Heart left ventricle (tissue), 16 donors: ENCODE measurements around the gene NGLY1. TPM values are rescaled to one million over a fixed set of nuclear protein-coding genes. Genes with fewer than 3 reads are reported as not detected.

Experiments
- ATAC-seq, 4 donors: fragments of 200-7000 bp; cut with Tn5 transposase; one replicate each; pipeline ENCODE4 v1.9.1; 2020 to 2022; ENCODE audit warnings: moderate library complexity in 4 of 4, mild to moderate bottlenecking in 3 of 4, moderate number of reproducible peaks in 1 of 4
- DNase-seq, 5 donors: peaks; one replicate each; pipeline ENCODE4 v3.0.0-alpha.2; 2020
- H3K27ac ChIP-seq, 12 donors: fragments of 200-600 bp; sonication (generic) in 4 of 12; one replicate each; pipeline versions ENCODE4 v1.5.0 to v1.8.0; 2016 to 2022; ENCODE audit warnings: mild to moderate bottlenecking in 2 of 12
- H3K27me3 ChIP-seq, 9 donors: fragments of 200-600 bp; sonication (generic) in 2 of 9; one replicate each; pipeline versions ENCODE4 v1.5.1 to v1.8.0; 2016 to 2022; ENCODE audit warnings: mild to moderate bottlenecking in 3 of 9
- H3K36me3 ChIP-seq, 9 donors: fragments of 200-600 bp; sonication (generic) in 2 of 9; one replicate each; pipeline versions ENCODE4 v1.5.0 to v1.8.0; 2018 to 2022; ENCODE audit warnings: mild to moderate bottlenecking in 2 of 9
- H3K4me1 ChIP-seq, 12 donors: fragments of 200-600 bp; sonication (generic) in 4 of 12; one replicate each; pipeline versions ENCODE4 v1.5.0 to v1.8.0; 2016 to 2022; ENCODE audit warnings: mild to moderate bottlenecking in 3 of 12
- H3K4me3 ChIP-seq, 12 donors: fragments of 200-600 bp; sonication (generic) in 4 of 12; one replicate each; pipeline versions ENCODE4 v1.5.0 to v1.8.0; 2017 to 2022; ENCODE audit warnings: mild to moderate bottlenecking in 9 of 12, moderate library complexity in 4 of 12
- H3K9me3 ChIP-seq, 12 donors: fragments of 200-600 bp; sonication (generic) in 4 of 12; one replicate each; pipeline versions ENCODE4 v1.5.0 to v1.8.0; 2016 to 2022; ENCODE audit warnings: mild to moderate bottlenecking in 1 of 12
- CTCF ChIP-seq, 12 donors: fragments of 200-600 bp; sonication (generic) in 4 of 12; IDR thresholded peaks; one replicate each; pipeline versions ENCODE4 v1.5.0 to v1.8.0; 2018 to 2022; ENCODE audit warnings: antibody characterized with exemption in 12 of 12, mild to moderate bottlenecking in 5 of 12
- POLR2A ChIP-seq, 2 donors: fragments of 450-650 bp; IDR thresholded peaks; one replicate each; pipeline ENCODE4 v1.6.1; 2017; ENCODE audit warnings: antibody characterized with exemption in 2 of 2, mild to moderate bottlenecking in 2 of 2, moderate library complexity in 2 of 2
- WGBS, 4 donors: extraction: QIAGEN DNeasy Blood & Tissue Kit in 2 of 4; methylation state at CpG; one replicate each; pipeline versions ENCODE4 v1.1.5 to v1.1.7; 2013 to 2018; 5-methylcytosine and 5-hydroxymethylcytosine counted together
- intact Hi-C, 10 donors: fragments of 100-400 bp; cut with DNase I; formaldehyde crosslinking; loops; one replicate each; pipeline versions ENCODE4 v1.11.1 to v1.14.2; 2022
- polyA plus RNA-seq, 2 donors: library from polyadenylated mRNA; stranded (reverse); fragments of 200-250 nt; gene quantifications; one replicate each; pipeline ENCODE4 v1.2.3, GENCODE V29; 2013
- total RNA-seq, 9 donors: library from RNA; depleted of rRNA in 2 of 9; stranded (reverse); fragments of >200 nt in 2 of 9; fragmentation: NEBNext Ultra II Directional in 3 of 9; extraction: Animal tissue kit (Norgen Biotek cat#: 25700) in 3 of 9; gene quantifications; one replicate each; pipeline versions ENCODE4 v1.1.0 to v1.2.4, GENCODE V29; 2016 to 2023
- donor health status: ischemic (EF 13 %, LVEDD 7.1; RV severe dilation, severe dysfunction).
- donor health status: healthy with polysubstance abuse.
- donor health status: DM: no; HTN: yes; CAD: no.
- donor health status: DM: no; HTN: no; CAD: no.
- donor health status: ischemic (EF 25% LVEDD 6.9; RV normal size, moderate dysfunction).
- donor health status: ischemic (EF 25% LVEDD 5.7; RV mildly dilated, moderate dysfunction).
- donor health status: healthy.
- donor health status: DM: yes; HTN: yes; CAD: no.
- donor health status: ischemic (EF 35%, LVEDD 5.7; RV mildly dilated, moderate dysfunction).
- donor health status: nonischemic (EF 11% LVEDD 7.7; RV severe dilation, severe dysfunction).
- donor health status: DM: yes; HTN: yes; CAD: no.
- donor health status: PGD.
- donor health status: ischemic (EF 29% LVEDD 5.4; RV normal size, mild dysfunction).
- donor health status: nonischemic (EF 23%, LVEDD 6.1; RV moderate dilation, normal function).

NGLY1 gene
- total and polyA plus RNA-seq, 11 donors = 18.5 to 41.0 (median 31.0) TPM

DNA sequence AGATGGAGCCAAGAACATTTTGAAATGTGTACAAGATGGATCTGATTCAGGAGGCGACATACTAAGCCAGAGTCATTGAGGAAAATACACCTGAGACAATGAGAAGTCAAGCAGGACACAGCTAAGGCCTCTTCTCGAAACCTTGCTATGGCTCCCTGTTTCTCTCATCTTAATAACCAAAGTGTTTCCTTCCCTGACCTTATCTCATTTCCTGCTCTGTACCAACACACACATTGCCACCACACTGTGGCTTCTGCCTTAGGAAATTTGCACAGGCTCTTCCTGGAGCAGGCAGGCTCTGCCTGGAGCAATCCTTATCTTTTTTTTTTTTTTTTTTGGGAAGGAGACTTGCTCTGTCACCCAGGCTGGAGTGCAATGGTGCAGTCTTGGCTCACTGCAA lies 43.3 kb upstream of the NGLY1 start:
- intact Hi-C loops = no loop called here

GRCh38 chr3:25823314-25823713 lies 40.1 kb upstream of the NGLY1 start:
- no peaks in the 10 kb centered on the region for H3K27me3 ChIP-seq
- TF ChIP-seq POLR2A (IDR thresholded peaks at IDR 0.05) (no peak), CTCF (IDR thresholded peaks at IDR 0.05) (no peak)
- intact Hi-C loops = no loop called here
- H3K27ac ChIP-seq = no peak overlapping the region
- H3K4me1 ChIP-seq = no peaks in the 10 kb centered on the region
- WGBS, 4 donors = 91 to 95% (median 95%) methylated on average over 3 of the region's 3 CpGs
- H3K9me3 ChIP-seq = no peaks in the 10 kb centered on the region
- no peak for ATAC-seq
- H3K4me3 ChIP-seq = no peak overlapping the region
- DNase-seq = no peak
- H3K36me3 ChIP-seq = no peaks in the 10 kb centered on the region

More for the DNA sequence above, 43.3 kb upstream of the NGLY1 start:
- whole genome bisulfite sequencing, 4 donors = 61 to 74% (median 70%) methylated on average over 2 of the region's 2 CpGs
- Histone ChIP-seq H3K27ac (no peak overlapping the region), H3K4me3 (no peak overlapping the region), H3K9me3 (peaks cover 0 to 9% (median 0%) of the 10 kb centered on the region in 12 donors), H3K36me3 (no peaks in the 10 kb centered on the region), H3K27me3 (no peaks in the 10 kb centered on the region), H3K4me1 (no peaks in the 10 kb centered on the region)
- ATAC-seq (no peak), DNase-seq (no peak)
- TF ChIP-seq CTCF (IDR thresholded peaks at IDR 0.05) = no peak
- no peak for TF ChIP-seq POLR2A (IDR thresholded peaks at IDR 0.05)

DNA sequence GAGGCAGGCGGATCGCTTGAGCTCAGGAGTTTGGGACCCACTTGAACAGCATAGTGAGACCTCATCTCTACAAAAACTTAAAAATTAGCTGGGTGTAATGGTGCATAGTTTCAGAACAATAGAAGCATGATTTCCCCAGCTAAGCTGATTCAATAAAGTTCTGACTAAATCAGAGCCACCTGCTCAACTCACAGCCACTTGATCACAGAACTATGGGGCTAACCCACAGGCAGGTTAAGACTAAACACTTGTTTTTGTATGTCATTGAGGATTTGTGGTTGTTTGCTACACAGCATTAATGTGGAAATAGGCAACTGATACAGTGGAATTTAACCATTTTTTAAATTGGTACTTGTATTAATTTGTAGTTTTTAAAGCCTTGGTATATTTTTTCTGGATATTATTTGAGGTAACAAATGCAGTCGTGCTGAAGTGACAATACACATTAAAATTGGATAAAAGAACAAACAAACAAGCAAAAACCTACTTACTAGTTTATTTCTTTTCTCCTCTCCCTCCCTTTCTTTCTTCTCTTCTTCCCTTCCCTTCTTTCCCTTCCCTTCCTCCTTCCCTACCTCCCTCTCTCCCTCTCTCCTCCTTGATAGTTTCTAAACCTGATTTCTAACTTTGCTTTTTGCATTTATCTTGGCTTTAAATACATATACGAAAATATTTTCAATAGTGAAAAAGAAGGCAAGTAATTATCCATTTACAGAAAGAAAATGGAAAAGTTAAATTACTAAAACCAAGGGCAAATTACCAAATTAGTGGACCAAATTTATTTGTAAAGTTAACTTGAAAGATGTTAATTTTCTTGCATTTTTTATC lies 38.7 kb upstream of the NGLY1 start:
- Histone ChIP-seq H3K27me3 (no peaks in the 10 kb centered on the region), H3K36me3 (no peaks in the 10 kb centered on the region), H3K27ac (no peak overlapping the region), H3K4me3 (no peak overlapping the region), H3K4me1 (no peaks in the 10 kb centered on the region), H3K9me3 (no peaks in the 10 kb centered on the region)
- ATAC-seq = no peak
- intact Hi-C loops = no loop called here
- no peak for TF ChIP-seq POLR2A (IDR thresholded peaks at IDR 0.05)
- no peak for TF ChIP-seq CTCF (IDR thresholded peaks at IDR 0.05)
- no peak for DNase-seq
- WGBS, 4 donors = 69 to 78% (median 70%) methylated on average over 4 of the region's 4 CpGs

- Histone ChIP-seq H3K4me3 (no peak overlapping the region), H3K27me3 (no peaks in the 10 kb centered on the region), H3K27ac (no peak overlapping the region), H3K9me3 (peaks cover 0 to 5% (median 0%) of the 10 kb centered on the region in 12 donors), H3K4me1 (no peaks in the 10 kb centered on the region), H3K36me3 (no peaks in the 10 kb centered on the region)
- 70 to 79% (median 74%) methylated on average over 4 of the region's 4 CpGs for WGBS, 4 donors
- intact Hi-C loops = no loop called here
- ATAC-seq (no peak), DNase-seq (no peak)
- TF ChIP-seq CTCF (IDR thresholded peaks at IDR 0.05) (no peak), POLR2A (IDR thresholded peaks at IDR 0.05) (no peak)
These were observed 37.7 kb upstream of the NGLY1 start for GRCh38 chr3:25820816-25821486.
